OCI-LY7 (cell line): Measurements from ENCODE around the gene TTC21A.

Source experiments
- EZH2phosphoT487 ChIP-seq: fragments of 200-600 bp; sonication (generic); IDR thresholded peaks from 2 replicates; pipeline ENCODE4 v1.6.1; 2018; ENCODE audit warnings: low read depth, borderline replicate concordance, mild to moderate bottlenecking, mixed run types, antibody characterized with exemption, low read length, moderate library complexity, mixed read lengths
- TF ChIP-seq, protein P1 (sequence below): fragments of 200-600 bp; sonication (generic); conservative IDR thresholded peaks from 2 replicates; pipeline ENCODE4 v1.5.1; 2014; ENCODE audit warnings: mild to moderate bottlenecking, antibody characterized with exemption, low read length, moderate library complexity, mixed read lengths

DNA sequence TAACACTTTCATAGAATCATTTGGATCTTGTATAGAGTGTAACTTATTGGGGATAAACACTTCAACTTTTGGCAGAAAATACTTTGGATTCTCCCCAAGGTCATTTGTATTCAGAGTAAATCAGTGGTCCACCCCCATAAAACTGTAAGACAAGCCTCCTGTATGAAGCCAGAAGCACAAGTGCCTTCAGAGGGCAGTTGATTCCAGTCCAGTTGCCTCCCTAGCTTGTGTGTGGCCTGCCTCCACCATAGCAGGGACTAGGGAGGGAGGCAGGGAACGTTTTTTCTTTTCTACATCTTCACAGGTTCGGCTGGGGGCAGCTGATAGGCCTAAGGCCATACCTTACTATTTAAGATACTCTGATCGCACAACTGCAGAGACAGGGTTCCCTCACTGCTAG is 11.7 kb upstream of the TTC21A start:
- TF ChIP-seq, protein P1, sequence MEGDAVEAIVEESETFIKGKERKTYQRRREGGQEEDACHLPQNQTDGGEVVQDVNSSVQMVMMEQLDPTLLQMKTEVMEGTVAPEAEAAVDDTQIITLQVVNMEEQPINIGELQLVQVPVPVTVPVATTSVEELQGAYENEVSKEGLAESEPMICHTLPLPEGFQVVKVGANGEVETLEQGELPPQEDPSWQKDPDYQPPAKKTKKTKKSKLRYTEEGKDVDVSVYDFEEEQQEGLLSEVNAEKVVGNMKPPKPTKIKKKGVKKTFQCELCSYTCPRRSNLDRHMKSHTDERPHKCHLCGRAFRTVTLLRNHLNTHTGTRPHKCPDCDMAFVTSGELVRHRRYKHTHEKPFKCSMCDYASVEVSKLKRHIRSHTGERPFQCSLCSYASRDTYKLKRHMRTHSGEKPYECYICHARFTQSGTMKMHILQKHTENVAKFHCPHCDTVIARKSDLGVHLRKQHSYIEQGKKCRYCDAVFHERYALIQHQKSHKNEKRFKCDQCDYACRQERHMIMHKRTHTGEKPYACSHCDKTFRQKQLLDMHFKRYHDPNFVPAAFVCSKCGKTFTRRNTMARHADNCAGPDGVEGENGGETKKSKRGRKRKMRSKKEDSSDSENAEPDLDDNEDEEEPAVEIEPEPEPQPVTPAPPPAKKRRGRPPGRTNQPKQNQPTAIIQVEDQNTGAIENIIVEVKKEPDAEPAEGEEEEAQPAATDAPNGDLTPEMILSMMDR = no peak
- TF ChIP-seq EZH2phosphoT487 = no peak
